GM19239 (cell line): ENCODE results near the gene LRRTM4.
"Not testable (repeated sequence)": the region's sequence is repeated elsewhere in the genome, so short reads cannot be mapped to it uniquely, and the experiment has no call there.

Experiments
- DNase-seq: peaks from one replicate; pipeline ENCODE4 v3.0.0; 2011; ENCODE audit warnings: low spot score; ENCODE audit not compliant: insufficient read length
- FAIRE-seq: peaks from 2 replicates; lab custom pipeline; 2011; peaks lifted over from hg19 to GRCh38; lab: Jason Lieb, UNC

The LRRTM4 gene

DNA sequence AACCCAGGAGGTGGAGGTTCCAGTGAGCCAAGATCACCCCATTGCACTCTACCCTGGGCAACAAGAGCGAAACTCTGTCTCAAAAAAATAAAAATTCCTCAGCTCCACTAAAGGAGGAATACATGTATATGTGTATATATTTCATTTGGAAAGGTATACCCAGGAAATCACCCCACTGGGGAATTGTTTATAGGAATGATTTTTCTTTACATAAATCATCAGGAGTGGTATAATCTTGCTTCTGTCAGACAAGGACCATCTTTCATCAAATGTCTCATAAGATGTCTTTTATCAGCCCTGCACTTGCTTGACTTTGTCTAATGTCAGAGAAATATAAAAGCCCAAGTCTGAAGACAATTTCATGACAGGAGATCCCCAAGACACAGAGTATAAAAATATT is 709.1 kb downstream of the LRRTM4 start:
- FAIRE-seq (no peak), DNase-seq (no peak)

DNA sequence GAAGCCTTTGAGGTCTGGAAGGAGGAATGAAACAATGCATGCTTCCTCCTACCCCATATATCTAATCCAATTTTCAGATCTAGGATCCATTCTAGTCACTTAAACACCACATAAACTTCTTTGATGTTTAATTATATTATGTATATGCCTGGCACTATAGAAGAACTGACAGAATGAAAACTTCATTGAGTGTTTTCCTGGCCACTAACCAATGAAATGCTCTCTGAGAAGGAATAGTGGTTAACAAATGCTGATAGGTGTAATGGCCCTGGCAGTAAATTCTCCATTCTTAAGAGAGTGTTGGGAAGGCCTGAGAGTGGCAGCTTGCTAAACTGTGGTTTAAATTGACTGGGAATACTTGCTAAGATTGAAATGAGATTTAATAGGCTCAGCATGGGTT is 710.0 kb downstream of the LRRTM4 start:
- FAIRE-seq (no peak), DNase-seq (no peak)

DNA sequence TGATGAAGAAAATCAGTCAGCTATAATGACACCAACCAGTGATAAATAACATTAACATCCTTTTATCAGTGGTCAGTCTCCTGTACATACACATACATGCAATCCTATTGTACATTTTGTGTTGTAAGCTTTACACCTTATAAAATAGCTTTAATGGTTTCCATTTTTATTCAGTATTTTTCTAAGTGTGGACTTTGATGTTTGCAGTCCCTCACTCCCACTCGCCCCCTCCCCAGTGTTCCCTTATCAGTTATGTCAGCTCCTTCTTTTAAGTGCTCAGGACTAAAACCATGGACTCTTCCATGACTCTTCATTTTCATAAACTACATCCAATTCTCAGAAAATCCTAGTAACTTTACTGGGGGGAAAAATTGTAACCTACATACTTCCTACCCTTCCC is 713.0 kb downstream of the LRRTM4 start:
- FAIRE-seq (no peak), DNase-seq (no peak)

DNA sequence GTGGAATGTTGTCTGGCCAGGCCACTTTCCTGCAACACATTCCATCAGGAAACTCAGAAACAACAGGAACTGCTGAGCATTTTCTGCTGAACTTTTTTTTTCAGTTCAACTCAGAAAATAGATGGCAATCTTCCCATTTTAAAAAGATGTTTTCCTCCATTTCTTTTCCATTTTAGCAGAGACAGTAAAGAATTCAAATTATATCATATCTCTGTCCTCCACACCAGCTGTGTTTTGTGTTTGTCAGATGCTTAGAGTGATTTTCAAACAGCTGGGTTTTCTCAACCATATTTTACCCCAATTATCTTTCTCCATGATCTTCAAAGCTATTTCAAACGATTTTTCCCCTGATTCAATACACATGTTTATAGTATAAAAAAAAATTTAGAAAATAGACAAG is 713.4 kb downstream of the LRRTM4 start:
- FAIRE-seq = no peak

DNA sequence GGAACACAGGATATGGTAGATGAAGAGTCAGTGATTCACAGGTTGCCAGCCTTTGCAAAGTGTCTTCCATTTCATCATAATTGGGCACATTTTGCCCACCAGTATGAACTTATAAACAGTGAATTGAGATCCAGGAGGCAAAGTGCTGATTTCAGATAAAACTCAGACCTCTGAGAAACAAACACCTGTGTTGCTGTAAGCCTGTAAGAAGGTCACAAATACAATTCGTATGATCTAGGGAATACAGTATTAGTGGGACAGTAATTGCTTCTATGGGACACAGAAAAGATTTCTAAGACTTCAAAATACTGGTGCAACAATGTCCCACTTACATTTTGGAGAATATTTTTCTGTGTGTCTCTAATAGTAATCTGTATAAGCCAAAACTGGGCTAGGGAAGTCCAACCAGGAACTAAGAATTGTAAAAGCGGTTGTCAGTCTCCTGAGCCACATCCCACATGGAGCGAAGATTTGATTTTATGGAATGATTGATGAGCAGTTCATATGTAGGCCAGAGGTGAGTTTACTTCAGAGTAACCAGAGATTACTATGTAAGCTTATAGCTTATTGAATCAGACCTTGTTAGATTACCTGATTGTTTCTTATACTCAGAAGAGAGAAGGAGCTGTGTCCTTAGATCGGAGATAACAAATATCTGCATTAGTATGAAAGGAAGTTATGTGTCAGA is 728.4 kb downstream of the LRRTM4 start:
- FAIRE-seq = no peak
- DNase-seq = no peak

More for the DNA sequence above, 713.4 kb downstream of the LRRTM4 start:
- no peak for DNase-seq

DNA sequence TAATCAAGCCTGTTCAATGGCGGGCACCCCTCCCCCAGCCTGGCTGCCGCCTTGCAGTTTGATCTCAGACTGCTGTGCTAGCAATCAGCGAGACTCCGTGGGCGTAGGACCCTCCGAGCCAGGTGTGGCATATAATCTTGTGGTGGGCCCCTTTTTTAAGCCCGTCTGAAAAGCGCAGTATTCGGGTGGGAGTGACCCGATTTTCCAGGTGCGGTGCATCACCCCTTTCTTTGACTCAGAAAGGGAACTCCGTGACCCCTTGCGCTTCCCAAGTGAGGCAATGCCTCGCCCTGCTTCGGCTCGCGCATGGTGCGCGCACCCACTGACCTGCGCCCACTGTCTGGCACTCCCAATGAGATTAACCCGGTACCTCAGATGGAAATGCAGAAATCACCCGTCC is 740.9 kb downstream of the LRRTM4 start:
- not testable (repeated sequence) for FAIRE-seq, DNase-seq

DNA sequence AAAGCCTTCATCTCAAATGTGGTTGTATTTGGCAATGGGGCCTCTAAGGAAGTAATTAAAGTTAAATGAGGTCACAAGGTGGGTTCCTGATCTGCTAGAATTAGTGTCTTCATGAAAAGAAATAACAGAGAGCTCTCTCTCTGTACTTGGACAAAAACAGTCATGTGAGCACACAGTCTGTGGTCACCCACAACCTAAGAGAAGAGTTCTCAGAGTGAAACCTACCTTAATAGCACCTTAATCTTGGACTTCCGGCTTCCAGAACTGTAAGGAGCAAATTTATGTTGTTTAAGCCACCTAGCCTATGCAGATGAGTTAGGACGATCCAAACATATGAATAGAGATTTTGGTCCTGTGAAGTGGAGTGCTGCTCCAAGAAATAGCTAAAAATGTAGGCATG is 758.9 kb downstream of the LRRTM4 start:
- FAIRE-seq (no peak), DNase-seq (no peak)

DNA sequence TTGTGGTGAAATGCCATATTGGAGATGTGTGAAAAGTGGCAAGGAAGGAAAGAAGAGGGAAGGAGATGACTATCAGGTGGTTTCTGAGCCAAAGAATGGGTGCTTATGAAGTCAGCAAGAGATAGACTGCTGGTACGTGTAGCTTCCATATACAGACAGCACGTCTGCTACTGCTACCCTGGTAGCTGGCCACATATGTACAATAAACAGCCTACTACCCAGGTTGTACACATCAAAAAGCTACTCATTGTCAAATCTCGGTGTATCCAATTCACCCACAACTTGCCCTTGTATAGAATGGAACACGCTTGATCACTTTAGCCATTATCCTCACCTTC is 761.8 kb downstream of the LRRTM4 start:
- FAIRE-seq (no peak), DNase-seq (no peak)

DNA sequence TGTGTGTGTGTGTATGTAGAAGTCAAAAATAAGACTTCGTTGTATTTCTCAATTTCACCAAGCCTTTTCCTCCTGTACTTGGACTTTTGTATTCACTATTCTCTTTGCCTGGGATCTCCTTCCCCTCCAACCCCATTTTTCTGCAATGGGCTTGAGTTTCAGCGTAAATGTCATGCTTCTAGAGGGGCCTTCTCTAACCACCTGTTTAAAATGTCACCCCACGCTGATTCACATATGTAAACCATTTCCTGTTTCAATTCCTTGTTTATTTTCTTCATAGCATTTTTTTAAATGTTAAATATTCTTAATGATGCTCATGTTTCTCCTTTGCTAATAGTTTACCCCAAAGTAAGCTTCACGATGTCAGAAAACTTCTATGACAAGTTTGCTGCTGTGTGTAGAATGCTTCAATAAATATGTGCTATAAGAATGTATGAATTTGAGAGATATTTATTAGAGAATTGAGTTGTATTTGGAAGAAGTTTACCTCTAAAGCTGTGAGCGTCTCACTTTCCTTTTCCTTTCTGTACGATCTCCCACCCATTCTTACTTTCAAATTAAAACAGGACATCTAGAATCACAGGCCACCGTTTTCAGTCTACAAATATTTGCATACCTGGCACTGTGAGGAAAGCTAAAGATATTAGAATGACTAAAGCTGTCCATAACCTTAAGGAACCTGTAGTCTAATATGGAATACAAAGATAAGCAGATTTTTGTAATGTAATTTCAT is 762.4 kb downstream of the LRRTM4 start:
- FAIRE-seq (no peak), DNase-seq (no peak)

DNA sequence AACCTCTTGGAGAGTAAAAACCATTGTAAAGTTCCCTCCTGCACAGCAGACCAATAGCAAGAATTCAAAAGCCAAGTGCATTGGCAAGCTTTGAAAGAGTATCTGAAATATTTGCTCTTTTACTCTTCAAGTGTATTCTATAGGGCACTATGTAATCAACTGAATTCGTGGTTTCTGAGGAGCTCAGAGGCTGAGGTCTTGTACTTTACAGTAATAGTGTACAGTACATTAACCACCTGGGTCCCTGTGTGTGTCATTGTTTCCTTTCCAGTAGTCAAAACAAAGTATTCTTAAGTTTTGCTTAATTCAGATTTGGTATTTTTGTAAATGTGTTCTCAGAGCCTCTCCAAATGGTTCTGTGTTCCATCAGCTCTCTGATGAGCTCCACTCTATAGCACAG is 769.7 kb downstream of the LRRTM4 start:
- DNase-seq = no peak
- FAIRE-seq = no peak

DNA sequence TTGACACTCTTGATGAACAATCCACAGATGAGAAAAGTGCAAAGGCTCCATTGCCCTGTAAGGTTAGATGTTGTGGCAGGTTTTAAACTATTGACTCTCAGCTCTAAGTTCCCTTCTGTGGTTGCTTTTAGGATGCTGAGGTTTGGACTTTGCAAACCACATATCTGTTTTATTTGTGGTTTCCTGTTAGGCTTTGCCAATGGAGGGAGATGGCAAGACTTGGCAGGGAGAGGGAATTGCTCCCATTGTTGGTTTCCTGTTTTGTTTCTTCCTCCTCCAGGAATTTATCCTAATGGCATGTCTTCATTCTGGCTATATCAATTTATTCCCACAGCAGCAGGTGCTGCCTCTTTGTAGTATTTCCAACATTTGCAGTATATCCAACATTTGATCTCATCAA is 772.3 kb downstream of the LRRTM4 start:
- no peak for FAIRE-seq

DNA sequence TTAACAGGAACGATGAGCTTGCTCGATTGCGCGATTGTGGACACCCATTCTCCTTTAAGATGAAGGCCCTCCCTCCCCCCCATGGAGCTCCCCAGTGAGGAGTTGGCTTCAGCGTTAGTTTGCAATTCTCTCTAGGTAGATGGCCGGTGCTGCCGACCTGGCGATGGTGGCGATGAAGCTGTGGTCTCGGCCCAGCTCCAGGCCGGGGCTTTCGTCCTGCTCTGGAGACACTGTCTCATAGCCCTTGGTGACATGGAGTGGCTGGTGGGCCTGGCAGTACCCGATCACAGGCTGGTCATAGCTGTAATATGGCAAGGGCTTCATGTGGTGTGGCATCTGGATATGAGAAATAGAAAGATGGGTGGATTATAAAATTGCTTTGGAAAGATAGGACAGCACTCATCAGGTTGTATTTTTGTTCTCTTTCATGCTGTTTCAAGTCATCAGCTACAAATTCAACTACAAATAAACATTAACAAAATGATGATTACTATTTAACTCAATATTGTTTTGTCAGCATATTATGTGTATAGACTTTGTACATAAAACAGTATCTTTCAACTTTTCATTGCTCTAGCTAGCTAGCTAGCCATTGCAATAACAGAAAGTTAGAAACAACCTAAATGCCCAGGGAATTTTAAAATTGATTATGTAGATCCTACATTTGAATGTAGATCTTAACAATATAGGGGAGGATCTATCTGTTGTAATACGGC is 773.4 kb downstream of the LRRTM4 start:
- no peak for FAIRE-seq
- DNase-seq = no peak

More for the DNA sequence above, 772.3 kb downstream of the LRRTM4 start:
- DNase-seq = no peak

DNA sequence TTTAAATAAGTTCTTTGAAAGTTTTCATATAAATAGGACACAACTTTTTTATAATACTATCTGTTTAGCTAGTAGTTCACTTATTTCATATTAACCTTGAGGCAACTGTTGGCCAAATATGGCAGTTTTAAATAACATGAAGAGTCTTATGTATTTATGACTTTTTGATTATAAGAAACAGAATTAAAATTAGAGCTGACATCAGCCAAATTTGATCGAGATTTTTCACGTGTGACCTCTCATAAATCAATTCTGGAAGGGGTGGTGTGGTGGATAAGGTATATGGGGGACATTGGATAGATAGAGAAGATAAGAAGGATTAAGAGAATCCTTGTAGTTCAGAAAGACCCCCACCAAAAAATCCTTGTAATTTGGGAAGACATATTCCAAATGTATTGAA is 776.6 kb downstream of the LRRTM4 start:
- FAIRE-seq = no peak

DNA sequence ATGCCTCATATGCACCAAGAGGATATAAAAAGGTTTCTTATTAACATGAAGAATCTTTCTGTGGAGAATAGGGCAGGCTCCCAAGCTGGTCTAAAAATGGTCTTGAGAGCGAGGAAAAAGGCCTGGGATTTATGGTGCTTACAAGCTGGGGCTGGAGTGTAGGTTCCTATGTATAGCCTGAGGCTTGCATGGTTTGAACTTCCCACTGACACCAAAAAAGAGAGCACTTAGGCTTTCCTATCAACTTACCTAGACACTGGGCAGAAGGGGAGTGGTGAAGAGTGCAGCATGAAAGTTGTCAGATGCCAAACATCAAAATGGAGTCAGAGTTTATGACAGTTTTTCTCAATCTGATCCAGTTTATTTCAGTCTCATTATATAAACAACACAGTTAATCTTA is 784.6 kb downstream of the LRRTM4 start:
- DNase-seq (no peak), FAIRE-seq (no peak)

More for the DNA sequence above, 776.6 kb downstream of the LRRTM4 start:
- no peak for DNase-seq

DNA sequence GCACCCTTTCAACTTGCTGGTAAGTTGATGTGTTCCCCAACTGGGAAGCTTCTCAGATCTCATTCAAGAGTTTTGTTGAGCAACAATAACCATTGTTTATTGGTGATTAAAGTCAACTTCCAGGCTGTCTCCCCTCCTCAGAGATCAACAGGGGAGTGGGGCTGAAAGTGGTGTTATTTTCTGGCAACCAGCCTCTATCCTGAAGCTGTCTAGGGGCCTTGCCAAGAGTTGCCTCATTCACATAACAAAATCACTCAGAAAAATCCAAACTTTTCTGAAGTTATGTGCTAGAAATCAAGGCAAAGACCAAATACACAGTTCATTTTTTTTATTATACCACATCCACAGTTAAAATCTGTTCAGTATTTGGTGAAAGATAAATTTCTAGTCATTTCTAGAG is 788.4 kb downstream of the LRRTM4 start:
- DNase-seq = no peak

DNA sequence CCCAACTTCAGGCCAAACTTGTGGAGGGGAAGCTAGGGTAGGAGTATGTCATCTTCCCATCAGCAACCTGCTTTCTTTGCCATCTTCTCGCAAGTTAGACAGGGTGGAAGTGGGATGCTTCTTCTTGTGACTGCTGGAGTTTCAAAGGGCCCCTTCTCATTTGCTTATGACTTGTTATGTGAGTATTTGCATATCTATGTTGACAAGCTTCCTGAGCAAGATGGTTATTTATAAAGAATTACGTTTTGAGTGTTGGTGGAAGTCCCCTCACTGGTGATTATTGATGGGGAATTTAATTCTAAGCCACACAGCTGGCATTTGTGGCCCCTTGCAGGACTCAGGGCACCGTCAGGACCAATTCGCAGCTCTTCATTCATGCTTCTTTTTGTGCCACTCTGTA is 791.0 kb downstream of the LRRTM4 start:
- DNase-seq (no peak), FAIRE-seq (no peak)

More for the DNA sequence above, 788.4 kb downstream of the LRRTM4 start:
- no peak for FAIRE-seq

DNA sequence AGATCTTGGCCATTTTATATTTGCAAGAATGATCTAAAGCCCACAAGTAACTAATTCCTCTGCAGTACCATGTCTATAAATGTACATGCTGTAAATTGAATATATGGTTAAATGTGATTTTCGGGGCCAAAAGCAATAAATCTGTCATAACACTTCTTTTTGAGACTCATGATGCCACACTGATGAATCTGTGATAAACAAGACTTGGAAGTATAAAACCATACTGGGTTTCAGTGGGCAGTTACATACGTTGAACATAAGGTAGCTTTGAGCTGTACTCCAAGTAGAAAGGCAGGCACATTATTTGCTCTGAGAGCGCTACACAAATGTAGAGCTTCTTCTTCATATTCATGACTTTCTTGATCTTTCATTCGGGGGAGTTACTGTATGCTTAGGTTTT is 792.2 kb downstream of the LRRTM4 start:
- no peak for FAIRE-seq
- DNase-seq = no peak

DNA sequence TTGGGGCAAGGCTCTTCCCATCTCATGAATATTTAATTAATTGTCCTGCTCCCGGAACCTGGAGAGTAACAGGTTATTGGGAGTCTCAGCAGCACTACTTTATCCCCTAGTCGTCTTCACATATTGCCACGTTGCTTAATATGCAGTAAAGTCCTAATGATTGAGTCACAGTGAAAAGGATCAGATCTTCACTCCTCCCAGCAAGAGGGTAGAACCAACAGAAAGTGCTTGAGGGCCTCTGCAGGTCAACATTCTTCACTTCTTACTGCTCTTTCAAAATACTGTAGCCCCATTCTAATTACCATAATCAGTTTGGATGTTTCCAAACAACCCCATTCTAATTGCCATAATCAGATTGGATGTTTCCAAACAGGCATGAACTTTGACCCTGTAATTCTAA is 801.0 kb downstream of the LRRTM4 start:
- DNase-seq = no peak
- FAIRE-seq = no peak

DNA sequence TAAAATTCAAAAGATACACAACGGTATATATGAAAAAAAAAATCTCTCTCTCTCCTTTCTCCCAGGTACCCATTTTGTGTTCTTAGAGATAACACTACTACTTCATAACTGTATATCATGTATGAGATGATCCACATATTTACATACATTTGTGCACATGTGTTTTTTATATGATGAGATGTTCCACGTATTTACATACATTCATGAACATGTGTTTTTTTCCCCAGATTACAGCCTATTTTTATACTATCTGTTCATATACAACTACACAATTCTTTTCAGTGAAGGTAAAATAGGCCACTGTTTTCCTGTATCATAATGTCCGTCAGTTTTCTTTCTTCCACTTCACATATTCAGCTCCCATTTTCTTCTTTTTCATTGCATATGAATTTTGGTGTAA is 808.9 kb downstream of the LRRTM4 start:
- DNase-seq = no peak
- FAIRE-seq = no peak

DNA sequence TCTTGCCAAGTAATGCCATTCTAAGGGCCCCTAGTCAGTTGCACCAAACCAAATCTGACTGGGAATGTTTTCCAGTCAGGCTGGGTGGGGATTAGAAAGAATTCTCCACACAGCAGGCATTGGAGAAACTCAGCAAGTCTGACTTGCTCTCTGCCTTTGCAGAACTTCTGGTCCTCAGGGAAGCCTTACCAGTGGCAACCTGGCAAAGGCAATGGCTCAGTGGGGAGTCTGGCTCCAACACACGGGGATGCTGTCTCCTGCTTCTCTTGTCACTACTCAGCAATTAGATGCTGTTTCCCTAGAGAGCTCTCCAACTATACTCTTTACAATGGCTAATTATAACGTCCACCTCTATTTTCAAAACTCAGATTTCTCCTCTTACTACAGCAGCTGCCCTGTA is 810.7 kb downstream of the LRRTM4 start:
- FAIRE-seq (no peak), DNase-seq (no peak)

DNA sequence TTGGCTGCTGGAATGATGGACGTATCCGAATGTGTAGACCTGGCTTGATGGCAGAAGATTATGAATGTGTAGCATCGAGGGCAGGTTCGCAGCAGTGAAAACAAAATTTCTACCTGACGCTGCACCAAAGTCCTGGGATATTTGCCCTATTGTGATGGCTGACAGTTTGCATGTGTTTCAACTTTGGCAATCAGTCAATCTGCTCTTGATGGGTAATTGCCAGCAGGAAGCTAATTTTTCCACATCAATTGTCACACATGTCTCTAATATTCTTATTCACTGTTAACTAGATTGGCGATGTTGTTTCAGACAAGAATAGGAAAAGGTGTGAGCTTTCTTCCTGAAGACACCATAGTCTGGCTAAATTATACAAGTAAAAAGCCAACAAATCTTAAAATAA is 821.3 kb downstream of the LRRTM4 start:
- DNase-seq (no peak), FAIRE-seq (no peak)
